ENCODE measurements around the gene RFX1. TPM values are rescaled to one million over a fixed set of nuclear protein-coding genes. Genes with fewer than 3 reads are reported as not detected.

The RFX1 gene
- total and polyA plus RNA-seq, 2 of the 13 experiments (the other 11 are each of a cell fraction or from before 2014, with no cell fraction given), result 1.1 to 1.3 TPM

- TF ChIP-seq TEAD2 (CRISPR knock-in tag; IDR thresholded peaks at IDR 0.05), result no peak
- no peak for TF ChIP-seq TAF1 (CRISPR knock-in tag; IDR thresholded peaks at IDR 0.05)
- TF ChIP-seq MTF1 (CRISPR knock-in tag; IDR thresholded peaks at IDR 0.05), result no peak
- TF ChIP-seq KAT8 (CRISPR knock-in tag; IDR thresholded peaks at IDR 0.05), result no peak
- no peak for TF ChIP-seq ZNF598 (CRISPR knock-in tag; IDR thresholded peaks at IDR 0.05; ENCODE audit: borderline replicate concordance)
- TF ChIP-seq GATA4 (IDR thresholded peaks at IDR 0.05; ENCODE audit: borderline replicate concordance, low read depth), result no peak
Observed at GRCh38 chr19:13938301-13939064, 67.6 kb downstream of the RFX1 start, which contains the start of gene PODNL1 (continued).

GRCh38 chr19:13937479-13938300 lies 68.4 kb downstream of the RFX1 start:
- Histone ChIP-seq H3K9ac (ENCODE audit: insufficient read depth, low read depth, low read length) (no peak overlapping the region), H3K27me3 (ENCODE audit: control insufficient read depth in 1 of 2, insufficient read depth in 2 of 2, low read length in 2 of 2) (peaks cover 4 to 20% of the 10 kb centered on the region in 2 experiments; a peak in 3 of 5 replicates), H3K36me3 (replicated peaks in 1 of 2; ENCODE audit: control insufficient read depth in 1 of 2, insufficient read depth in 2 of 2, low read length in 2 of 2) (no peaks in the 10 kb centered on the region), H4K20me1 (ENCODE audit: insufficient read depth, low read length) (no peaks in the 10 kb centered on the region), H3K9me3 (ENCODE audit: low read length) (no peaks in the 10 kb centered on the region), H3K4me3 (replicated peaks in 1 of 3; ENCODE audit: insufficient read depth in 1 of 3, low read depth in 2 of 3, low read length in 3 of 3) (peak overlapping the region in 1 of 3 experiments; percentile 16; a peak in 1 of 6 replicates), H2AFZ (ENCODE audit: low read length) (no peak overlapping the region), H3K4me2 (ENCODE audit: low read depth, low read length) (peak overlapping the region; percentile 32), H3K79me2 (ENCODE audit: insufficient read depth, low read length) (no peaks in the 10 kb centered on the region), H3K27ac (ENCODE audit: extremely low read length, insufficient read depth, low read length) (no peak overlapping the region), H3K4me1 (ENCODE audit: insufficient read depth, low read length) (peaks cover 12% of the 10 kb centered on the region)
- ChIA-PET CTCF (ENCODE audit: low intra/inter-chr PET ratio, low total read pairs) (no interaction called here), POLR2A (interaction anchor here (0.6 kb wide), 1 partner anchor 481 kb away, joined by 4 read pairs; no protein-coding TSS in a partner anchor)
- 12% methylated on average over 8 of the region's 29 CpGs for WGBS (ENCODE audit: low lambda C conversion rate)
- intact Hi-C loops (cut with micrococcal nuclease; ENCODE audit: unreplicated experiment) (no loop called here), in situ Hi-C loops (cut with HindIII; ENCODE audit: extremely low pct_ligation_motif_present, low pct_unique_long_range_greater_than_20kb) (no loop called here)
- ATAC-seq (0 out of 3 replicates have a peak, but pooled peaks have one; percentile 17), FAIRE-seq (no peak), DNase-seq (ENCODE audit: low spot score) (no peak)
- BruUV-seq (replicated peaks), result no TSS peak
- TF ChIP-seq ZSCAN25 (CRISPR knock-in tag; IDR thresholded peaks at IDR 0.05) (peak; percentile 69), ZFP1 (CRISPR knock-in tag; IDR thresholded peaks at IDR 0.05) (no peak), TOE1 (CRISPR knock-in tag; IDR thresholded peaks at IDR 0.05) (no peak), ZNF225 (CRISPR knock-in tag; IDR thresholded peaks at IDR 0.05) (0 out of 2 replicates have a peak, but pooled peaks have one; percentile 27), ZNF382 (CRISPR knock-in tag; IDR thresholded peaks at IDR 0.05; ENCODE audit: borderline replicate concordance) (no peak)
